Measurements from ENCODE around the gene FASN. TPM values are rescaled to one million over a fixed set of nuclear protein-coding genes. Genes with fewer than 3 reads are reported as not detected.
A peak's percentile ranks its signal among the peaks of the same experiment; 100 is the strongest.

FASN gene
- total RNA-seq, 1 experiment from 2014 or later, result 956 TPM

DNA sequence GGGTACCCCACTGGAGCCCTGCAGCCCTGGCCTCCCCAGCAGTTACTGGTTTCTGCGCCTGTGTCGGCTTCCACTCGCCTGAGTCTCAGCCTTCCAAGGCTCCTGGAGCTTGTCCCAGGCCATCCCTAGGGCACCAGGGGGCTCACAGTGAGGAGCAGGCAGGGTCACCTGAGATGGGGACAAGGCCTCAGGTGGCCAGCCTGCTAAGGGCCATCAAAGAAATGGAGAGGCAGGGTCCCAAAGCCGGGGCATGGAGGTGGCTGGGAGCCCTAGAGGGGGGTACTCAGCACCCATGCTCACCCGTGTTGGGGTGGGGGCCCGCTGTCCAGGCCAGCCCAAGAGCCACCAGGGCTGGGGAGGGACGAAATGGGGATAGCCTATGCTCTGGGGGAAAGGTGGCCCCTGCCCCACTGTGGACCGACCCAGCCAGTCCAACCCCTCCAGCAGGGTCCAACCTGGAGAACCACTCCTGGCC, 1.3 kb downstream of the FASN start:
- DNase-seq (ENCODE audit: low read depth, low spot score) (no peak), ATAC-seq (no peak)
- in situ Hi-C loops (cut with HindIII; ENCODE audit: low pct_unique_long_range_greater_than_20kb, low sequenced_read_pairs), result no loop called here
- H3K27me3 ChIP-seq (ENCODE audit: control insufficient read depth, insufficient read depth, low read length), result no peaks in the 10 kb centered on the region
- H3K9me3 ChIP-seq (ENCODE audit: control insufficient read depth, insufficient read depth, low read depth, low read length), result no peaks in the 10 kb centered on the region
- H3K36me3 ChIP-seq (ENCODE audit: control insufficient read depth, insufficient read depth, low read length), result peaks cover 32% of the 10 kb centered on the region
- intact Hi-C loops (cut with micrococcal nuclease; ENCODE audit: unreplicated experiment), result no loop called here
- H3K4me1 ChIP-seq (ENCODE audit: control insufficient read depth, insufficient read depth, low read length), result peaks cover 44% of the 10 kb centered on the region
- H3K4me3 ChIP-seq (ENCODE audit: low read depth in 2 of 2, low read length in 2 of 2), result peak overlapping the region; percentile 86 to 88
- TF ChIP-seq, protein P1, sequence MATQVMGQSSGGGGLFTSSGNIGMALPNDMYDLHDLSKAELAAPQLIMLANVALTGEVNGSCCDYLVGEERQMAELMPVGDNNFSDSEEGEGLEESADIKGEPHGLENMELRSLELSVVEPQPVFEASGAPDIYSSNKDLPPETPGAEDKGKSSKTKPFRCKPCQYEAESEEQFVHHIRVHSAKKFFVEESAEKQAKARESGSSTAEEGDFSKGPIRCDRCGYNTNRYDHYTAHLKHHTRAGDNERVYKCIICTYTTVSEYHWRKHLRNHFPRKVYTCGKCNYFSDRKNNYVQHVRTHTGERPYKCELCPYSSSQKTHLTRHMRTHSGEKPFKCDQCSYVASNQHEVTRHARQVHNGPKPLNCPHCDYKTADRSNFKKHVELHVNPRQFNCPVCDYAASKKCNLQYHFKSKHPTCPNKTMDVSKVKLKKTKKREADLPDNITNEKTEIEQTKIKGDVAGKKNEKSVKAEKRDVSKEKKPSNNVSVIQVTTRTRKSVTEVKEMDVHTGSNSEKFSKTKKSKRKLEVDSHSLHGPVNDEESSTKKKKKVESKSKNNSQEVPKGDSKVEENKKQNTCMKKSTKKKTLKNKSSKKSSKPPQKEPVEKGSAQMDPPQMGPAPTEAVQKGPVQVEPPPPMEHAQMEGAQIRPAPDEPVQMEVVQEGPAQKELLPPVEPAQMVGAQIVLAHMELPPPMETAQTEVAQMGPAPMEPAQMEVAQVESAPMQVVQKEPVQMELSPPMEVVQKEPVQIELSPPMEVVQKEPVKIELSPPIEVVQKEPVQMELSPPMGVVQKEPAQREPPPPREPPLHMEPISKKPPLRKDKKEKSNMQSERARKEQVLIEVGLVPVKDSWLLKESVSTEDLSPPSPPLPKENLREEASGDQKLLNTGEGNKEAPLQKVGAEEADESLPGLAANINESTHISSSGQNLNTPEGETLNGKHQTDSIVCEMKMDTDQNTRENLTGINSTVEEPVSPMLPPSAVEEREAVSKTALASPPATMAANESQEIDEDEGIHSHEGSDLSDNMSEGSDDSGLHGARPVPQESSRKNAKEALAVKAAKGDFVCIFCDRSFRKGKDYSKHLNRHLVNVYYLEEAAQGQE (IDR thresholded peaks at IDR 0.05; ENCODE audit: insufficient read depth in 1 of 2, low read depth in 2 of 2, low read length in 1 of 2), result no peak
- TF ChIP-seq, protein P2, sequence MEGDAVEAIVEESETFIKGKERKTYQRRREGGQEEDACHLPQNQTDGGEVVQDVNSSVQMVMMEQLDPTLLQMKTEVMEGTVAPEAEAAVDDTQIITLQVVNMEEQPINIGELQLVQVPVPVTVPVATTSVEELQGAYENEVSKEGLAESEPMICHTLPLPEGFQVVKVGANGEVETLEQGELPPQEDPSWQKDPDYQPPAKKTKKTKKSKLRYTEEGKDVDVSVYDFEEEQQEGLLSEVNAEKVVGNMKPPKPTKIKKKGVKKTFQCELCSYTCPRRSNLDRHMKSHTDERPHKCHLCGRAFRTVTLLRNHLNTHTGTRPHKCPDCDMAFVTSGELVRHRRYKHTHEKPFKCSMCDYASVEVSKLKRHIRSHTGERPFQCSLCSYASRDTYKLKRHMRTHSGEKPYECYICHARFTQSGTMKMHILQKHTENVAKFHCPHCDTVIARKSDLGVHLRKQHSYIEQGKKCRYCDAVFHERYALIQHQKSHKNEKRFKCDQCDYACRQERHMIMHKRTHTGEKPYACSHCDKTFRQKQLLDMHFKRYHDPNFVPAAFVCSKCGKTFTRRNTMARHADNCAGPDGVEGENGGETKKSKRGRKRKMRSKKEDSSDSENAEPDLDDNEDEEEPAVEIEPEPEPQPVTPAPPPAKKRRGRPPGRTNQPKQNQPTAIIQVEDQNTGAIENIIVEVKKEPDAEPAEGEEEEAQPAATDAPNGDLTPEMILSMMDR (IDR thresholded peaks at IDR 0.05), result no peak
- no peak for TF ChIP-seq TCF7L2 (IDR thresholded peaks at IDR 0.05; ENCODE audit: low read depth, low read length)
- no peak for TF ChIP-seq SIN3A (IDR thresholded peaks at IDR 0.05; ENCODE audit: borderline replicate concordance, insufficient read depth, low read depth, low read length)
- TF ChIP-seq POLR2AphosphoS5 (IDR thresholded peaks at IDR 0.05; ENCODE audit: low read depth, low read length), result 0 out of 2 replicates have a peak, but pooled peaks have one; percentile 3
- H3K27ac ChIP-seq (ENCODE audit: low read length), result peak overlapping the region; percentile 86
- ChIA-PET CTCF (no interaction called here), POLR2A (interaction anchor here (0.6 kb wide), 1 partner anchor 64 kb away, joined by 3 read pairs; no protein-coding TSS in a partner anchor)
- no TSS peak for BruUV-seq (replicated peaks)

DNA sequence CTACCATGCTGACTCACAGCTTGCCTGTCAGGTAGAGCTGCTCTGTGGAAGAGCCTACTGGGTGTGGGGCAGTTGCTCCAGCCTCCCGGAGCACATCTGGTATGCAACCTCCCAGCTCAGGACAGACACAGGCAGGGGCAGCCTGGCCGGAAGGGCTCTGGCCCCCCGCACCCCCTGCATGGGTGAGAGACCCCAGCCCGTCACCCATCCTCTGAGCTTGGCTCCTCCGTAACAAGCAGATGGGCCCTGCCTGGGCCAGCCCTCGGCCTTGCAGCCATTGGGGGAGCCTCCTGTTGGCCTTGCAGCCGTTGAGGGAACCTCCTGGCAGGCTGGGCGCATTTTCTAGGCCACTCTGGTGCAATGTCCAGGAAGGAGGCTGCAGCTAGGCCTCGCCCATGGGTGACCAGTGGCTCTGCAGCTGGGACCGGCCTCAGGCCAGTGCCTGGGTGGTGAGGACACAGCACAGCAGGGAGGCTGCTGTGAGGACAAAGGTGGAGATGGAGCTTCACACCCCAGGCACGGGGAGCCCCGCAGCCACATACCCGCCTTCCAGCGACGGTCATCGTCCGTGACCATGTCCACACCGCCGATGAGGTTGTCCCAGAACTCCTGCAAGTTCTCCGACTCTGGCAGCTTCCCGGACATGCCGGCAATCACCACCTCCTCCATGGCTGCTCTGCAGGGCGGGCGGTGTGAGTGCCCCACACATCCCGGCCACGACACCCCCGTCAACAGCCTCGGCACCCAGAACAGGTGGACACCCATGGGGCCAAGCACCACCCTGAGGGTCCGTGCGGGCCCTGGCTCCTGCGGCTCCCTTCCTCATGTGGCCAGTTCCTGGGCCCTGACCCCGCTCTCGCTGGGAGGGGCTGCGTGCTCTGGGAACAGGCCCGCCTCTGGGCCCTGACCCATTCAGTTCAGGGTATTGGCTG, 2.0 kb downstream of the FASN start:
- in situ Hi-C loops (cut with HindIII; ENCODE audit: low pct_unique_long_range_greater_than_20kb, low sequenced_read_pairs), result no loop called here
- no peaks in the 10 kb centered on the region for H3K27me3 ChIP-seq (ENCODE audit: control insufficient read depth, insufficient read depth, low read length)
- peaks cover 37% of the 10 kb centered on the region for H3K4me1 ChIP-seq (ENCODE audit: control insufficient read depth, insufficient read depth, low read length)
- ChIA-PET CTCF (no interaction called here), POLR2A (no interaction called here)
- DNase-seq (ENCODE audit: low read depth, low spot score) (no peak), ATAC-seq (no peak)
- peaks cover 37% of the 10 kb centered on the region for H3K36me3 ChIP-seq (ENCODE audit: control insufficient read depth, insufficient read depth, low read length)
- intact Hi-C loops (cut with micrococcal nuclease; ENCODE audit: unreplicated experiment), result no loop called here
- H3K9me3 ChIP-seq (ENCODE audit: control insufficient read depth, insufficient read depth, low read depth, low read length), result no peaks in the 10 kb centered on the region
- H3K4me3 ChIP-seq (ENCODE audit: low read depth in 2 of 2, low read length in 2 of 2), result peak overlapping the region; percentile 86 to 88
- TF ChIP-seq POLR2AphosphoS5 (IDR thresholded peaks at IDR 0.05; ENCODE audit: low read depth, low read length), result peak; percentile 0; the same call in 1 of the 2 replicates
- TF ChIP-seq, protein P2 (IDR thresholded peaks at IDR 0.05), result no peak
- TF ChIP-seq, protein P1 (IDR thresholded peaks at IDR 0.05; ENCODE audit: insufficient read depth in 1 of 2, low read depth in 2 of 2, low read length in 1 of 2), result no peak
- 0 out of 2 replicates have a peak, but pooled peaks have one; percentile 10 for TF ChIP-seq SIN3A (IDR thresholded peaks at IDR 0.05; ENCODE audit: borderline replicate concordance, insufficient read depth, low read depth, low read length)
- H3K27ac ChIP-seq (ENCODE audit: low read length), result peak overlapping the region; percentile 86
- BruUV-seq (replicated peaks), result TSS peak; percentile 52

Data from Panc1 (cell line).